GM19452 (cell line): ENCODE results near the gene AGFG1.
"Not testable (repeated sequence)": the region's sequence is repeated elsewhere in the genome, so short reads cannot be mapped to it uniquely, and the experiment has no call there.

Experiments used
- ATAC-seq: cut with Tn5 transposase; IDR thresholded peaks from one replicate; pipeline ENCODE4 v1.9.1; 2021; ENCODE audit not compliant: unreplicated experiment

AGFG1 gene

GRCh38 chr2:227497158-227497557, 25.2 kb downstream of the AGFG1 start:
- ATAC-seq, result no peak

- ATAC-seq, result no peak
Observed at GRCh38 chr2:227499627-227500300, 27.8 kb downstream of the AGFG1 start.

- ATAC-seq, result no peak
Observed at GRCh38 chr2:227500301-227500630, 28.3 kb downstream of the AGFG1 start.

DNA sequence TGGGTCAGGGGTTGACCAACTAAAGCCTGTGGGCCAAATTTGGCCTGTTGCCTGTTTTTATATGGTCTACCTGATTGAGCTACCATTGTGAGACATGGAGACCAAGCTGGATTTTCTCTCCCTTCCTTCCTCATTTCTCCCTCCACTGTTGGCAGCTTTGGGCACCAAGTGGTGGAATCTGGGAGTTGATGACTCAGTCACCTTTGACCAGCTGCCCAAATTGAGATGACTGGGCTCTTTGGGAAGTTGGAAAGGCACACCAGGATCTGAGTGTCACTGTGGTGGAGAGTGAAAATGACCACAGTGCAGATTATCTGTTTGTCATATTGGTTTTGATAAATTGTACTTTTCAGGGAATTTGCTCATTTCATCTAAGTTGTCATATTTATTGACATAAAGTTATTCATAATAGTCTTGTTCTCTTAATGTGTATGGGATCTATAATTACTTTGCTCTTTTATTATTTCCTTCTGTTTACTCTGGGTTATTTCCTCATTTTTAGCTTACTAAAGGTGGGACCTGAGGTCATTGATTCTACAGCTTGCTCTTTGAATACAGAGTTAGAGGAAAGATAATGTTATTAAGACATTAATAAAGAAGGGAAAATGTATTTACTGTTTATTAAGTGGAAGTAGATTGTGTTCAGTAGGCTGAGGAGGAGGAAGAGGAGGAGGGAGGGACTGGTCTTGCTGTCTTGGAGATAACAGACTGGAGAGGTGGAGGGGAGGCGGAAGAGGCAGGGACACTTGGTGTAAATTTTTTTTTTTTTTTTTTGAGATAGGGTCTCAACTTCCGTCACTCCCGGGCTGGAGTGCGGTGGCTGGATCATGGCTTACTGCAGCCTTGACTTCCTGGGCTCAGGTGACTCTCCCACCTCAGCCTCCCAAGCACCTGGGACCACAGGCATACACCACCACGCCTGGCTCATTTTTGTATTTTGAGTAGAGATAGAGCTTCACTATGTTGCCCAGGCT, 31.8 kb downstream of the AGFG1 start:
- no peak for ATAC-seq

DNA sequence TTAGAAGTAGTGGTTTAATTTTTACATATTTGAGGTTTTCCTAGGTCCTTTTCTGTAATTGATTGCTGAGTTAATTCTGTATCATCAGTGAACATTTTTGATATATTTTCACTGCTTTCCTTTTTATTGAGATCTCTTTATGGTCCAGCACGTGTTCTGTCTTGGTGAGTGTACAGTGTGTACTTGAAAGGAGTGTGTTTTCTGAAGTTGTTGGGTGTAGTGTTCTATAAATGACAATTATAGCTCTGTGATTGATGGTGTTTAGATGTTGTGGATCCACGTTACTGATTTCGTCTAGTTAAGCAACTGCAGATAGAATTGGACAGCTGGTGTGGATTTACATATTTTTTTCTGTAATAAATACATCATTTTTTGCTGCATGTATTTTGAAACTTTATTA, 32.7 kb downstream of the AGFG1 start:
- ATAC-seq, result no peak

DNA sequence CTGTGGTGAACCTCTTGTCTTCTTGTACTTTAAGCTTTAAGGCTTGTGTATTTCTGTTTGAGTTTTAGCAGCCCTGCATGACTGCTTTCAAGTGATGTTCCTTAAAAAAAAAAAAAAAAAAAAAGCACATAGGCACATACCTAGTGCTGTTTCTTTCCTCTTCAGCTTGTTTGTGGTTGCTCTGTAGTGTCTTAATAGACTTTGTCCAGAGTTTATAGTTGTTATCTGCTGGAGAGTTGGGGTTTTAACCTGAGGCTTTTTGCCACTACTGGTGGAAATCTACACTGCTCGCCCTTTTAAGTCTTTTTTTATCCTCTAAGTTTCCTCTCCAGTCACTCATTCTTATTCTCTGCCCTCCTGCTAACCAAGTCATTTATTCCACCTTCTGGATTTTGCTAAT, 34.5 kb downstream of the AGFG1 start:
- no peak for ATAC-seq

DNA sequence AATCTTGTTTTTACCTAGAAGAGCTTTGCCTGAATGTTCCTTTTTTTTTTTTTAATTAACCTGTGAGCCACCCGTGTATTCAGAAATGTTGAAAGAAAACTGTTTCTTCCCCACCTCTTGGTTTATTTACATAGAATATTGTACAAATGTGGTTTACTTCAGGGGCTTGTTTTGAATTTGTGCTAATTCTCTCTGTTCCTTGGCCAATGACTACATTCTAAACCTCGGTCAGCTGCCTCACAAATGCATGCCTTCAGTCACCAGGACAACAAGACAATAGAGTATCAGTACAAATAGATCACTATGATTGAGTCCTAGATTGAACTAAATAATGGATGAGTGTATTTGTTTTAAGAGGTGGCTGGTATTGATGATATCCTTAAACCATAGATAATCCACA, 36.0 kb downstream of the AGFG1 start:
- no peak for ATAC-seq

GRCh38 chr2:227509076-227509475, 37.1 kb downstream of the AGFG1 start:
- no peak for ATAC-seq

DNA sequence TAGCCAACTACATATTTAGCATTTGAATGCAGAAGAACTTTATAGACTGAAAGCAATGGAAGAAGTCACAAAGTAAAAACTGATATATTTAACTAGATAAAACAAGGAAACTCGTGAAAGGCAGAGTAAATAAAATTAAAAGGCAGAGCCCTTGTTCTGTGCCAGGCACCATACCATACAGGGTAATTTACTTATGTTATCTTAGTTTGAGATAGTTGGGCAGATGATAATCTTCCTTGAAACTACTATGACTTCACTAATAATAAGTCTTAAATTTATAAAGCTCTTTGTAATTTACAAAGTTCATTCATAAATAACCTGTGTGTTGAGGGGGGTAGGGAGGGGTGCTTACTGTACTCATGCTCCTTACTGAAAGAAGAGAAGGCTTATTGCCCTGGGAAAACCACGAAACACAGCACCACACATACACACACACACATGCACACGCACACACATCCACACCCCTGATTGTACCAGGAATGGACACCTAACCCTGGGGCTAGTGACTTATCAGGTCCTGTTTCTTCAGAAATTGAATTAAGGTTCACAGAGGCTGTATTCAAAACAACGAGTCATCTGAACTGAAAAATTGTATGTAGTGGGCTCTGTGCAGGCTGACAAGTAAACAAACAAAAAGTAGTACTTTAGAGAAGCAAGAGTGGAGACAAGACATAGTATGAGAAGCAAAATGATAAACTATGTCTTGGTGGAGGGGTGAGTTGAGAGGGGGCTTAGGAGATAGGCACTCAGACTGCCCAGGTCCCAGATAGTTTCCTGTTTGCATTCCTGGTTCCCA, 38.1 kb downstream of the AGFG1 start:
- no peak for ATAC-seq

DNA sequence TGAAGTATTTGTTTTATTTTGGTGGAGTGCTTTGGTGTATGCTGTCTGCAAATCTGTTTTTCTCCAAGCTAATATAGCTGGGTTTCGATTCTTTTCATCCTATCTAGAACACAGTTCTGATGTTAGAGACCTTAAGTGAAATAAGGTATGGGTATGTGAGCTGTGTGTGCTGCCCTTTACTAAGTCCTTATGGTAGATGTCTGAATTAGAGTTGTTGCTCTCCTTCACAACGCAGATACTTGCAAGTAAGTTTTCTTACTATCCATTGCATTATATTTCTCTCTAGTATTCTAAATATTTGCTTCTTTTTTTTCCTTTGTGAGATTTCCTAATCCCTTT, 38.6 kb downstream of the AGFG1 start:
- ATAC-seq, result no peak

DNA sequence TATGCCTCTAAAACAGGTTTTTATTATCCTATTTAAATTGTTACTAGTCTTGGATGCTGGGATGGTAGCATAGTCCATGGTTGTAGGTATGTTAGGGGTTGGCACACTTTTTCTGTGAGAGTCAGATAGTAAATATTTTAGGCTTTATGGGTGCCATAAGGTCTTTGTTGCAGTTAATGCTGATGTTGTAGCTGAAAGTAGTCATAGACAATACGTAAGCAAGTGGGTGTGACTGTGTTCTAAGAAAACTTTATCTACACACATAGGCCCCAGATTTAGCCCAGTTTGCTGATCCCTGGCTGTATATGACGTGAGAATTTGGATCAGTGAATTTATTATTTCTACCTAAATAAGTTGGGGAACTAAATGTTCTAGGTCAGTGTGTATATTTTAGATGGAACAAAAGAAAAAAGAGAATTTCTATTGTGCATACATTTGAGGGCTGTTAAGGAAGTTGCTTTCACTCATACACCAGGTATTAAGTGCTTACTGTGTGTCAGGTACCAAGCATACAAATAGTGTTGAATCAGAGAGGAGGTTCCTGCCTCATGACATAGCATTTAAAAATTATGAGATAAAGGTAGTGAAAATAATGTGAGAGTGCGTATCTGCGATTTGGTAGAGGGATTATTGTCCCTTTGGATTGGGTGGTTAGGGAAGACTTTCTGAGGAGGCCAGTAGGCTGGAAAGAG, 39.4 kb downstream of the AGFG1 start:
- no peak for ATAC-seq

- ATAC-seq, result no peak
Observed at GRCh38 chr2:227511955-227512354, 40.0 kb downstream of the AGFG1 start.

DNA sequence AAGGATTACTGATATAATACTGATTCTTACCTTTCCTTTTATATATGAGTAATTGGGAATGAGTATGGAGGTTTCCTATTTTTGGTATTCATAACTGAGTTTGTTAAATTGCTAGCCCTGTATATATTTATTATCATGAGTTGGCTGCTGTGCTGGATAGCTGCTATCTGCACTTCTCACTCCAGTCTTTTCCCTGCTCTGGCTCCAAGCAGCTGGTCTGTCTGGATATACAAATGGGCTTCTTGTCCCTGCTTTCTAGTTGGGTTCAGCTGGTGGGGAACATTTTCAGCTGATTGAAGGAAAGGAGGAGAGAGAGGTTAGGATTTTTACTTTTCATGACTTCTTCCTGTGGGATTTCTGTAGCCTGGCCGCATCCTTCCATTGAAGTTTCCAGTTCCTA, 41.2 kb downstream of the AGFG1 start:
- ATAC-seq, result no peak

DNA sequence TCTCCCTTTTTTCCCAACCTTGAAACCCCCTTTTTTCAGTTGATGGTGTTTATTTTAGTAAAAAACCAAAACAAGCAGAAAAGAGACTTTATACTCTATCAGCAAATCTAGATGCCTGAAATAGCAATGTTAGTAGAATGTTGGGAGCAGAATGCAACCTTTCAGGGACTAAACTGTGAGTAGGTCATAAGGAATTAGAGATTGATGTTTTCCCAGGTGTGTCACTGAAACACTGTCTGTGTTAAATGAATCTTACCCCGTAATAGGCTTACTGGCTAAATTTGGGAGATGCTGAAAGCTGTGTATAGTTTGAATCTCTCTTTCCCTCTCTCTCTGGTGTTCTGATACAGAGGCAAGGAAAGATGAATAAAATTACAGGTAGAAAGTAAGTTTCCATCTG, 43.8 kb downstream of the AGFG1 start:
- ATAC-seq, result no peak

- no peak for ATAC-seq
Observed at GRCh38 chr2:227517724-227518123, 45.8 kb downstream of the AGFG1 start.

GRCh38 chr2:227518278-227518865, 46.4 kb downstream of the AGFG1 start:
- not testable (repeated sequence) for ATAC-seq

DNA sequence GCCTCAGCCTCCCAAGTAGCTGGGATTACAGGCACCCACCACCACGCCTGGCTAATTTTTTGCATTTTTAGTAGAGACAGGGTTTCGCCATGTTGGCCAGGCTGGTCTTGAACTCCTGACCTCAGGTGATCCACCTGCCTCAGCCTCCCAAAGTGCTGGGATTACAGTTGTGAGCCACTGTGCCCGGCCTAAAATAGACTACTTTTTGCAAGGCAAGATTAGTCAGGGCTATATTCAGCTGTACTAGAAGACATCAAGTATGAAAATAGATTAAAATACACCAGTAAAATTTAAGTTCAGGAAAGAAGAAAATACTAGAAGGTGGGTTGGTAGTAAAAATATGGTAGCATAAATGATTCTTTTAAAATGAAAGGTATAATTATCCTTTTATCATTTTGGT, 49.2 kb downstream of the AGFG1 start:
- ATAC-seq, result not testable (repeated sequence)

DNA sequence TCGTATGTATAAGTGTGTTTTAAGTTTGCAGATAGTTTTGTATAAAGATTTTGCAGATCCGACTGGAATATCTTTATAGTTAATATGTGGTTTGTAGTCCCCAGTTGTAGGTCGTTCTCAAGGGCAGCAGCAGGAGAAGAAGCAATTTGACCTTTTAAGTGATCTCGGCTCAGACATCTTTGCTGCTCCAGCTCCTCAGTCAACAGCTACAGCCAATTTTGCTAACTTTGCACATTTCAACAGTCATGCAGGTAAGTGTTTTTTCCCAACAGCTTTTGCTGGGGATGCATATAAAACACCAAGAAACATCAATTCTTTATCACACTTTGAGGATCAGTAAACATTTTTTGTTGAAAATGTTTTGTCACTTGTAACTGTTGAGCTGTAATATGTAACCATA, 52.7 kb downstream of the AGFG1 start:
- ATAC-seq, result no peak

DNA sequence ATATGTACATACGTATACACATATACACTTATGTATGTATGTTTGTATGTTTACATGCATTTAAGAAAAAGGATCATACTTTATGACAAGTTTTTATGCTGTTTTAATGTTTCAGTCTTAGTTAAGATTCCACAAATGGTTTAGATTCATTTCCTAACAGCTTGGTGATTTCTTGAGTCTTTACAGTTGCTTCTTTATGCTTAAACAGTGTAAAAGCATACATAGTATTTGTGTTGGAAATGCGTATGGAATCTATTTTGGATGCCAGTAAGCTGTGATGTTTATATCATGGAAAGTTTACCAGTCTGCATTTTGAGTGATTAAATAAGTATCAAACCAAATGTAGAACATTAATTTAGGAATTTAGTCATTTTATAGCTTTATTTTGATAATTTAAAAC, 55.4 kb downstream of the AGFG1 start:
- no peak for ATAC-seq

DNA sequence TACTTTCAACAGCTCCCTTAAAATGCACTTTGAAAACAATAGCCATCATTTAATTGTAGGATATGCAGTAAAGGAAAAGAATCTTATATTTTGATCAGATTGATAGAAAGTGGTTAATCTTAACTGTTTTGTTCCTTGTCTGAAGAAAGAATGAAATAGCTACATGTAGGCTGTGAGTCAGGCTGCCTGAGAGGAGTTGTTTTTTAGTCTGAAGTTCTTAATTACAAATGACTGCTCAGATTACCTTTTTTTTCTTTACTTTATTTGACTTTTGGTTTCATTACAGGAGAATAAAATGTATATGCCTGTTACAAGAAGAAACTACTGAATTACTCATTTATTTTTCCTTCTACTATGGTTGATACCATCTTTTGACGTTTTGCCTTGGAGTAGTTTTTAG, 56.8 kb downstream of the AGFG1 start:
- no peak for ATAC-seq

GRCh38 chr2:227529871-227530270, 57.9 kb downstream of the AGFG1 start:
- no peak for ATAC-seq
